ENCODE results near the gene KCNH6. TPM values are rescaled to one million over a fixed set of nuclear protein-coding genes. Genes with fewer than 3 reads are reported as not detected.

The KCNH6 gene
- total RNA-seq, 2 experiments from 2014 or later: not detected

DNA sequence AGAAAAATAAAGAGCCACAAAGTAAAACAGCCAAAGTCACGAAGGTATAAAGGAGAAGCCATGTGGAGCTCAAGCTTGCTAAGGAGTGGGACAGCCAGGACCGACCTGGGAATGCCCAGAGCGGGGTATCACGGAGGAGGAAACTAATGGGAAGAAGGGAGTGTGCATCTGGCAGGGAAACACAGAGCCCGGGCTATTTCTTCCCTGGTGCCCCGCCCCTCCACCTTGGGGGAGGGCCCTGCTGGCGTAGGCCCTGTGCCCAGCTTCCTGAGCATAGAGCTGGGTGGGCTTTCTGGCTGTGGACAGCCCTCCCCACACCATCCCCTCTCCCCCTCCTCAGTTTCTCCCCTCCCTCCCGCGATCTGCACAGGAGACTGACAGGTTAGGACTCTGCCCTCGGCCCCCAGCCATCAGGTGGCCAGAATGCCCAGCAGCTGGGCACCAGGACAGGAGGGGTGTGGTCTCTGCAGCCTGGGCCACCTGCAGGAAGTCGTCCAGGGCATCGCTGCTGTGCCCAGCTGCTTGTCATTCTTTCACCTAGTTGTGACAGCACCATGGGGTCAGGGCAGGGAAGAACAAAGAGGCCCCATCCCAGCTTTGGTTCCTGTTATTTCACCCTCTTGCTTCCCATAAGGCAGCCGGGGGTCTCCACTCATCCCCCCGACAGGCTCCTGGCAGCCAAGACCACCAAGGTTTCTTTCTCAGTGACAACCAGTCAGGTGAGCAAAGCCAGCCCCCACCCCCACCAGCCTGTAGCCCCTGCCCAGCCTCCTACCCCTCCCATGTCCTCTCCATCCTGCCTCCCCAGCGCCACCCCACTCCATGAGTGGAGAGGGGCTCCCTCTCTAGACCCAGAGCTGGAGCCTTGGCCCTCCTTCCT lies 20.0 kb downstream of the KCNH6 start:
- peaks cover 21% of the 10 kb centered on the region for H3K27me3 Mint-ChIP-seq
- CTCF ChIA-PET: interaction anchor here (0.6 to 1.3 kb wide), 2 partner anchors 117 to 979 kb away, joined by 3 to 6 read pairs; no protein-coding TSS in a partner anchor
- intact Hi-C loops (cut with micrococcal nuclease): no loop called here
- POLR2A ChIA-PET: no interaction called here
- H3K9me3 Mint-ChIP-seq: no peaks in the 10 kb centered on the region
- no peak overlapping the region for H3K4me3 Mint-ChIP-seq
- no peak for DNase-seq
- peaks cover 3% of the 10 kb centered on the region for H3K4me1 Mint-ChIP-seq (ENCODE audit: low read depth)
- no peaks in the 10 kb centered on the region for H3K36me3 Mint-ChIP-seq
- H3K27ac Mint-ChIP-seq: no peak overlapping the region

- DNase-seq: no peak
- intact Hi-C loops (cut with micrococcal nuclease): no loop called here
- H3K4me3 Mint-ChIP-seq: no peak overlapping the region
- no peaks in the 10 kb centered on the region for H3K36me3 Mint-ChIP-seq
- no peak overlapping the region for H3K27ac Mint-ChIP-seq
- H3K27me3 Mint-ChIP-seq: peaks cover 14% of the 10 kb centered on the region
- ChIA-PET POLR2A (no interaction called here), CTCF (interaction anchor here (0.6 to 2.0 kb wide), 3 partner anchors 66 to 979 kb away, joined by 3 to 8 read pairs (median 6); partner anchors contain the start of gene ACE)
- no peaks in the 10 kb centered on the region for H3K4me1 Mint-ChIP-seq (ENCODE audit: low read depth)
- H3K9me3 Mint-ChIP-seq: no peaks in the 10 kb centered on the region
Measured at GRCh38 chr17:63543822-63544420, 20.8 kb downstream of the KCNH6 start.

DNA sequence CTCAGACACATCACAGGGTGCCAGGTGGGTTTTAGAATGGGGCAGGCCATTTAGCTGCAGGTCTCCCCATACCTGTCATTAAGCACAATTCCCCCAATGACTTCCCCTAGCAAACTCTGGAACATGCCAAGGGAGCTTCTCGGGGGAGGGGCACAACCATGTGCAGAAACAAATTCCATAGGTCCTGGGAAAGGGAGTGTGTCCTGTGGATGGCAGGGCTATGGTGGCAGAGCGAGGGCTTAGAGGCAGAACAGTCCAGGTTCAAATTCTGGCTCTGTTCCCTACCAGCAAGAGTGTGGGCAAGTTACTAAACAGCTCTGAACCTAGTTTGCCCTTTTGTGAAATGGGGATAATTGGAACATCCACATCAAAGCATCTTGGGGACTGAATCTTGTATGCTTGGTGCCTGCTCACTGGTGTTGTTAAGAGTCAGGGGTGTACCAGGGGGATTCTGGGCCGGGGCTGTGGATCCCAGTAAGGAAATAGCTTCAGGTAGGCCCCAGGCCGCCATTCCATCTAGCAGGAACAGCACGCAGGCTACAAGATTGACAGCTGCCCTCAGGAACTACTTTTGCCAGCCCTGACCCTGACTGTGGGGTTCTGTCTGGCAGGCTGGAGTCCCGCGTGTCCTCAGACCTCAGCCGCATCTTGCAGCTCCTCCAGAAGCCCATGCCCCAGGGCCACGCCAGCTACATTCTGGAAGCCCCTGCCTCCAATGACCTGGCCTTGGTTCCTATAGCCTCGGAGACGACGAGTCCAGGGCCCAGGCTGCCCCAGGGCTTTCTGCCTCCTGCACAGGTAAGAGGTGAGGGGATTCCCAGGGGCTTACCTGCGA lies 21.5 kb downstream of the KCNH6 start:
- Mint-ChIP-seq H3K36me3 (no peaks in the 10 kb centered on the region), H3K27me3 (peaks cover 7% of the 10 kb centered on the region), H3K4me3 (no peak overlapping the region), H3K27ac (no peak overlapping the region), H3K9me3 (no peaks in the 10 kb centered on the region), H3K4me1 (ENCODE audit: low read depth) (no peaks in the 10 kb centered on the region)
- ChIA-PET CTCF (interaction anchor here (2.0 kb wide), 1 partner anchor 66 kb away, joined by 8 read pairs; the partner anchor contains the start of gene ACE), POLR2A (interaction anchor here (0.8 kb wide), 1 partner anchor 81 kb away, joined by 3 read pairs; no protein-coding TSS in a partner anchor)
- intact Hi-C loops (cut with micrococcal nuclease): no loop called here
- DNase-seq: no peak

GRCh38 chr17:63546308-63547082 lies 23.3 kb downstream of the KCNH6 start:
- Mint-ChIP-seq H3K9me3 (no peaks in the 10 kb centered on the region), H3K27ac (no peak overlapping the region), H3K4me1 (ENCODE audit: low read depth) (no peaks in the 10 kb centered on the region), H3K4me3 (no peak overlapping the region), H3K27me3 (no peaks in the 10 kb centered on the region), H3K36me3 (peaks cover 6% of the 10 kb centered on the region)
- intact Hi-C loops (cut with micrococcal nuclease): no loop called here
- POLR2A ChIA-PET: no interaction called here
- CTCF ChIA-PET: no interaction called here
- no peak for DNase-seq

DNA sequence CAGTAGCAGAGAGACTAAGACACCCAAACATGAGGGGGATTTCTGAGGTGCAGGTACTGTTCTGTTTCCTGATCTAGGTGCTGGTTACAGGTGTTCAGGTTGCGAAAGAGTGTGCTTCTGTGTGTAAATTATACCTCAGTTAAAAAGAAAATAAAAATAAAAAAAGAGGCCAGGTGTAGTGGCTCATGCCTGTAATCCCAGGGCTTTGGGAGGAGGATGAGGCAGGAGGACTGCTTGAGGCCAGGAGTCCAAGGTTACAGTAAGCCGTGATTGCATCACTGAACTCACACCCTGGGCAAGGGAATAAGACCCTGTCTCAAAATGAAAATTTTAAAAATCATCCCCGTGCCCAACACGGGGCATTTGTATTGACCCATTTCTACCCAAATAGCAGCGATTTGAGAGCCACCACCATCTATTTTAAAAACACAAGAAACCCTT lies 23.9 kb downstream of the KCNH6 start:
- no peak for DNase-seq
- CTCF ChIA-PET: no interaction called here
- no peaks in the 10 kb centered on the region for H3K9me3 Mint-ChIP-seq
- H3K4me3 Mint-ChIP-seq: no peak overlapping the region
- no peaks in the 10 kb centered on the region for H3K27me3 Mint-ChIP-seq
- POLR2A ChIA-PET: no interaction called here
- intact Hi-C loops (cut with micrococcal nuclease): no loop called here
- no peak overlapping the region for H3K27ac Mint-ChIP-seq
- peaks cover 3% of the 10 kb centered on the region for H3K4me1 Mint-ChIP-seq (ENCODE audit: low read depth)
- H3K36me3 Mint-ChIP-seq: peaks cover 7% of the 10 kb centered on the region

- H3K4me1 Mint-ChIP-seq (ENCODE audit: low read depth): peaks cover 25% of the 10 kb centered on the region
- H3K36me3 Mint-ChIP-seq: peaks cover 15% of the 10 kb centered on the region
- intact Hi-C loops (cut with micrococcal nuclease): no loop called here
- peak overlapping the region; percentile 85 for H3K4me3 Mint-ChIP-seq
- H3K9me3 Mint-ChIP-seq: no peaks in the 10 kb centered on the region
- H3K27ac Mint-ChIP-seq: peak overlapping the region; percentile 96
- ChIA-PET POLR2A (interaction anchor here (0.8 to 2.9 kb wide), 7 partner anchors 52 to 151 kb away, joined by 3 to 11 read pairs (median 3); partner anchors contain the start of genes CYB561, LIMD2 and MAP3K3), CTCF (interaction anchor here (2.3 to 5.2 kb wide), 2 partner anchors 62 to 124 kb away, joined by 8 to 33 read pairs; no protein-coding TSS in a partner anchor)
- no peak for DNase-seq
- no peaks in the 10 kb centered on the region for H3K27me3 Mint-ChIP-seq
Measured at GRCh38 chr17:63549289-63549945, 26.3 kb downstream of the KCNH6 start.

DNA sequence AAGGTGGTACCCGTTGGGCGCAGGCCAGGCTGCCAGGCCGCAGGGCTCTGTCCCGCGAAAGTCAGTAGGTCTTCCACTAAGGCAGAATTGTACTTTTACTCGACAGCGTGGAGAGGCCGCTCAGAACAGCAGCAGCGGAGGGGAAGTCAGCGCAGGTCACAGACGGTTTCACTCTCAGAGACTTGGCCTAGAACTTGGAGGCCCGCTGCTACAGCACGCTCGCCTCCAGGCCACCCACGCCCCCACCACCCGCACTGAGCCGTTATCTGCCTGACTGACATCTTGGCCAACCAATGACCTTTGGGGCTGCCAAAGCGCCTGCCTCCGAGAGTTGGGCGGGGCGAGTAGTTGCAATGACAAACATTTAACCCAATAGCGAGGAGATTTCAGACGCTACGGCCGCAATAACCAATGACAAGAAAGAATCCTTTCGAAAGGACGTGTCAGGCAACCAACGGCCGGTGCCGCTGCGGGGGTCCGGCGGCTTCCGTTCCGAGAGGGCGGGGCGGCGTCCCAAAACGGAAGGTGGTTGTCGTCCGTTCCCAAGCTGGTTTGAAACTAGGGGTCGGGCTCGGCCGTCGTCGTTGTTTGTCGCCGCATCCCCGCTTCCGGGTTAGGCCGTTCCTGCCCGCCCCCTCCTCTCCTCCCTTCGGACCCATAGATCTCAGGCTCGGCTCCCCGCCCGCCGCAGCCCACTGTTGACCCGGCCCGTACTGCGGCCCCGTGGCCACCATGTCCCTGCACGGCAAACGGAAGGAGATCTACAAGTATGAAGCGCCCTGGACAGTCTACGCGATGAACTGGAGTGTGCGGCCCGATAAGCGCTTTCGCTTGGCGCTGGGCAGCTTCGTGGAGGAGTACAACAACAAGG lies 27.0 kb downstream of the KCNH6 start, which contains the start of gene DCAF7:
TSS of gene DCAF7 (plus strand) at position 532 of the 871 bp plus-strand sequence. CDS start at position 733, 201 bp downstream.
- Mint-ChIP-seq H3K4me3 (peak within 1 kb of the TSS; percentile 85), H3K4me1 (ENCODE audit: low read depth) (peaks cover 32% of the 10 kb centered on the region), H3K27ac (peak within 1 kb of the TSS; percentile 96), H3K27me3 (no peaks in the 10 kb centered on the region), H3K36me3 (peaks cover 16% of the 10 kb centered on the region), H3K9me3 (no peaks in the 10 kb centered on the region)
- ChIA-PET POLR2A (interaction anchor here (0.5 to 2.9 kb wide), 12 partner anchors 25 to 150 kb away, joined by 3 to 14 read pairs (median 4); partner anchors contain the start of genes LIMD2, MAP3K3 and TACO1), CTCF (interaction anchor here (2.1 to 5.2 kb wide), 3 partner anchors 62 to 125 kb away, joined by 5 to 33 read pairs (median 8); no protein-coding TSS in a partner anchor)
- intact Hi-C loops (cut with micrococcal nuclease): loop anchor here (1.0 to 5.0 kb wide), 8 partner anchors 33 to 897 kb away; partner anchors contain the start of genes DDX42, MAP3K3 and TACO1
- DNase-seq: peak; percentile 100

- H3K27me3 Mint-ChIP-seq: no peaks in the 10 kb centered on the region
- H3K4me3 Mint-ChIP-seq: peak overlapping the region; percentile 85
- CTCF ChIA-PET: interaction anchor here (0.8 to 5.2 kb wide), 9 partner anchors 15 to 133 kb away, joined by 3 to 33 read pairs (median 4); partner anchors contain the start of genes MAP3K3 and TACO1
- intact Hi-C loops (cut with micrococcal nuclease): loop anchor here (1.0 to 5.0 kb wide), 8 partner anchors 34 to 898 kb away; partner anchors contain the start of genes DDX42, MAP3K3 and TACO1
- peak overlapping the region; percentile 96 for H3K27ac Mint-ChIP-seq
- H3K9me3 Mint-ChIP-seq: no peaks in the 10 kb centered on the region
- POLR2A ChIA-PET: interaction anchor here (0.5 to 2.9 kb wide), 12 partner anchors 18 to 150 kb away, joined by 3 to 14 read pairs (median 4); partner anchors contain the start of genes KCNH6, LIMD2, MAP3K3 and TACO1
- DNase-seq: peak; percentile 46
- H3K36me3 Mint-ChIP-seq: peaks cover 18% of the 10 kb centered on the region
- peaks cover 41% of the 10 kb centered on the region for H3K4me1 Mint-ChIP-seq (ENCODE audit: low read depth)
Measured at GRCh38 chr17:63550817-63551639, 27.9 kb downstream of the KCNH6 start.

DNA sequence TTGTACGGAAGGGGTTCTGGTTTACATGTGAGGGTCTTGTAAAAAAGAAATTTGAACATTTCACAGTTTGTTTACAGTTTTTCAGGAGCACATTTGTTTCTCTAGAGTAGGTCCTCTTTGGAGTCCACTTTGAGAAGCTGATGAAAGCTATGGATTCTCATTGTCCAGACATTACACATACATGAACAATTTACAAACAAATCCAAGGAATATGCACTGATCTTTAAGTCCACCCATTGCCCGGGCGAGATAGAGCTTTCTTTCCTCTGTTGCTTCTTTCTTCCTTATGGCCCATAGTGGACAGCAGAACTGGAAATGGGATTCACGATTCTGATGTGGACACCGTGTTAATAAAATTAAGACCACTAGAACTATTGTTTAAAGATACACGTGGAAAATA lies 29.1 kb downstream of the KCNH6 start:
- Mint-ChIP-seq H3K9me3 (no peaks in the 10 kb centered on the region), H3K27ac (peak overlapping the region; percentile 26), H3K4me3 (peak overlapping the region; percentile 85), H3K27me3 (no peaks in the 10 kb centered on the region), H3K4me1 (ENCODE audit: low read depth) (peaks cover 48% of the 10 kb centered on the region), H3K36me3 (peaks cover 22% of the 10 kb centered on the region)
- CTCF ChIA-PET: interaction anchor here (0.6 to 5.2 kb wide), 8 partner anchors 49 to 225 kb away, joined by 3 to 33 read pairs (median 4); partner anchors contain the start of gene TACO1
- DNase-seq: no peak
- intact Hi-C loops (cut with micrococcal nuclease): loop anchor here (5.0 kb wide), 1 partner anchor 35 kb away; no protein-coding TSS in a partner anchor
- POLR2A ChIA-PET: interaction anchor here (0.7 to 2.9 kb wide), 4 partner anchors 30 to 148 kb away, joined by 3 to 14 read pairs (median 7); partner anchors contain the start of genes KCNH6 and LIMD2

All from activated CD4-positive, alpha-beta memory T cell treated with anti-CD3 and anti-CD28 coated beads for 36 hours (primary cell).